HG02763 (cell line): ENCODE results near the gene PRKACG.
"Not testable (repeated sequence)": the region's sequence is repeated elsewhere in the genome, so short reads cannot be mapped to it uniquely, and the experiment has no call there.

Source experiments
- ATAC-seq: cut with Tn5 transposase; IDR thresholded peaks from one replicate; pipeline ENCODE4 v1.9.1; 2021; ENCODE audit warnings: mild to moderate bottlenecking, moderate library complexity; ENCODE audit not compliant: unreplicated experiment

Gene PRKACG

DNA sequence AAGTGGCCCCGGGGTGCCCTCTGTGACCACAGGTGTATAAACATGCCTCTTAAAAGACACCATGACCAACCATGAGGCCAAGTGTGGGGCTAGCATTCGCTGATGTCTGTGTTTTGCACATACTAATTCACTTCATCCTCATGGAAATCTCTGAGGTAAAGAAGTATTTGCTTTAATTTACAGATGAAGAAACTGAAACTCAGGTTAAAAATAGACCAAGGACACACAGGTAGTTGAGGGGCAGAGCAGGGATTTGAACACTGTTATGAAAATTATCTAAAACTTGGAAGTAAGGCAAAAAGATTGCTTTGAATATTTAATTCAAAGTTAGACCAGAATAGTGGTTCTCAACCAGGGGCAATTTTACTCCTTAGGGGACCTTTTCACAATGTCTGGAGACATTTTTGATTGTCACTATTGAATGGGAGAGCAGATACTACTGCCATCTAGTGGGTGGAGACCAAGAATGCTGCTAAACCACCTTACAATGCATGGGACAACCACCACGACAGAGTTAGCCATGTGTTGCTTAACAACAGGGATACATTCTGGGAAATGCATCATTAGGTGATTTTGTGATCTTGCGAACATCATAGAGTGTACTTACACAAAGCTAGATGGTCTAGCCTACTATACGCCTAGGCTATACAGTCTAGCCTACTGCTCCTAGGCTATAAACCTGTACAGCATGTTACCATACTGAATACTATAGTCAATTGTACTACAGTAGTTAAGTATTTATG lies 13.6 kb upstream of the PRKACG start:
- ATAC-seq, result peak; percentile 58

DNA sequence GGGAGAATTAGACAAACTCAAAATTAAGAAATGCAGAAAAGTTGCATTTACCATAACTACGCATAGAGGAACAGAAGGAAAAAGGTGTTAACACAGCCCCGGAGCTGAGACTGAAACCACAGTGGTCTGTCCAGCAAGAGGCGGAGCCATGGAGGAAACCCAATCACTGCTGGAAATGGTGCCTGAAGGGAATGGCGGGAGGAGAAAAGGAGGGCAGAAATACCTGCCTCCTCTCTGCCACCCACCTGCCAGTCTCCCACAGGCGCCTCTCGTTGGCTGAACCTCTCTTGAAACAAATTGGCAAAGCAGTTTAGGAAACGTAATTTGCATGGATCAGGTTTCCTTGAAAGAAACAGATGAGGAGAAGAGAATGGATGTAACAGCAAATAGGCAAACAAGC lies 9.7 kb upstream of the PRKACG start:
- ATAC-seq, result no peak

DNA sequence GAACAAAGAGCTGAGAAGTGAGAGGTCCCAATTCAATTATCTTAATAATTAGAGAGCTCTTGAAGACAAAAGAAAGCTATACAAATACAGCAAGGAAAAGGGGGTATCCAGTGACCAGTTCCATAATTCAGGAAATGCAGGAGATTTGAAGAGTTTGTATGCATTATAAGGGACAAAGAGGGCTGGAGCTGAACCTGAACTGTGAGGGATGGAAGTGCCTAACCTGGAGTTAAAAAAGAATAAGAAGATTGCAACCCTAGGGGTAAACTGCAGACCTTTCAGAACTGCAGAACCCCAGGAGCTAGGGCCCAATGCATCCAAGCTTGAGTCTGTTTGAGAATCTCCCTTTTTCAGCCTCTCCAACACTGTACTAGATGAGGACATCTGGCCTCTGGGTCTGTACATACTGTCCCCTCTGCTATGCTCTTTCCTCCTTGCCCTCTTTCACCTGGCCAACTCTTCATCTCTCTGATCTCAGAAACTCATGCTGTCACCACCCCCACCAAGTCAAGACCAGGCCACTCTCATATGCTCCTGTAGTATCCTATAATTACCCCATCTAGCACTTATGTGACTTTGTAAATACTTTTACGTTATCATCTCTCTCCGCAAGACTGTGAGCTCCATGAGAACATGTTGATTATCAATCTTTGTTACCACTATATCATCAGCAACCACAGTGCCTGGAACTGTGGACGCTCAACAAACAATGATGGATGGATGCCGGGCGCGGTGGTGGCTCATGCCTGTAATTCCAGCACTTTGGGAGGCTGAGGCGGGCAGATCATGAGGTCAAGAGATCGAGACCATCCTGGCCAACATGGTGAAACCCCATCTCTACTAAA lies 6.6 kb upstream of the PRKACG start:
- ATAC-seq, result no peak

DNA sequence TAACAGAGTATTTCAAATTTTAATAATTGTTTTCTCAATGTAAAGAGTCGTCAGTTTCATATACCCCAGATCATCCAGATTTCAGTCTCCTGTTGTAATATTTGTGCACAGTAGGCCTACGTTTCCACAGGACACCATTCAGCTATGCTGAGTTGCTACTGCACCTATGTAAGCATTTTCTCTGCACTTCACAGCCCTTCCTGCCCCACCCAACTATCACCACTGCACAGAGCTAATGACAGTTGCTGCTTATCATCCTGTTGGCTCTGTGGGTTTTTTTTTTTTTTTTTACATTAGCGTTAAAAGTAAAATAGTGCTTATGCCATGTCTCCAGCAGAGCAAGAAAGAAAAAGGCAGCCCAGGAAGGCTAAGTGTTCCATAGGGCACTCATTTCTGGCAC lies 5.9 kb upstream of the PRKACG start:
- no peak for ATAC-seq

DNA sequence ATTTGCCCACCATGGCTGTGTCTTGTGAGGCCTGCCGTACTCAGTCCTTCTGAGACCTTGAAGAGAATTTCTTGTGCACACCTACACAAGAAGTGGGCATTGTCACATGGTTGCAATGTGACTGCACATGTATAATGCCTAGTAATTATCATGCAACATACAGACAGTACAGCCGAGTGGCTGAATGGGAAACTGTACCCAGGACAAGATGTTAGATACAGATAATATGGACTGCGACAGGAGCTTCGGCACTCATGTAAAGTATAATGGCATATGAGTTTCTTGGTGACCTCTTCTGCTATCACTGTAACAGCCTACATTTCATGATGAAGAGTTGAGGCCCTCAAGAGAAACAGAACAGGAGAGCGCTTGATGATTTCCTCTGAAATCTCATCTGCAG lies 4.8 kb upstream of the PRKACG start:
- no peak for ATAC-seq

DNA sequence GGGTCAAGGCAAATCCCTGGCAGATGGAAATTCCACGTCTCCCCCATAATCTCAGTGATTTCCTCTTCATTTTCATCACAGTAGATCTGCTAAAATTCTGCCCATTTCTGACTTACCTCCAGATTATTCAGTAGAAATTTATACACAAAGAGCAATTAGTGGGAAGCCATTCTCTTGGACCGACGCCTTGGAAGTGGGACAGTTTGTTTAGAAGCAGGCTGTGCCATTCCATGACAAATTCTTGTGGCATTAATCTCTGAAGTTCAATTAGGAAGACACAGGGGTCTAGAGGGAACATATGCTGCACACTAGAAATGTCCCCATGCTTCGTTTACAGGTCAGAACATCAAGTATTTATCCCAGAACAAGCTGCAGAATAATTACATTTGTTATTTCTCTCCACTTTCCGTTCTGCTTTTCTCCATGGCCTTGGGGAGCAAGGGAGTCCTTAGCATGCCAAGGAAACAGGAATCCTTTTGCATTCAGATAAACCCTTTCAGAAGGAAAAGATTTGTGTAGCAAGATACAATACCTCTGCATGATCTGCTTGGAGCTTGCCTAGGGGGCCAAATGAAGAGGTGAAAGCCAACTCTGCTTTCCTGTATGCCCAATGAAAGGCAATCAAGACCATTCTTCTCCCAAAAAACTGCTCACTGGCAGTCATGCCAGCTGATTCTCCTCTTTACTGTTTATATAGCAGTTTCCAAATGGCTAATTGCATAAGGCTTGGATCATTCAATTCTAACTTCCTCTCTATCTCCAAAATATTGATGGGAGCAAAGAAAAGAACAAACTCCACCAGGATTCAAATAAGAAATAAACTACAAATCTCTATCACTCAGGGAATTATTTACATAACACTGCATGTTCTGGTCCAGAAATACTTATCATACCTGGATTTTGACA lies 2.5 kb upstream of the PRKACG start:
- no peak for ATAC-seq

DNA sequence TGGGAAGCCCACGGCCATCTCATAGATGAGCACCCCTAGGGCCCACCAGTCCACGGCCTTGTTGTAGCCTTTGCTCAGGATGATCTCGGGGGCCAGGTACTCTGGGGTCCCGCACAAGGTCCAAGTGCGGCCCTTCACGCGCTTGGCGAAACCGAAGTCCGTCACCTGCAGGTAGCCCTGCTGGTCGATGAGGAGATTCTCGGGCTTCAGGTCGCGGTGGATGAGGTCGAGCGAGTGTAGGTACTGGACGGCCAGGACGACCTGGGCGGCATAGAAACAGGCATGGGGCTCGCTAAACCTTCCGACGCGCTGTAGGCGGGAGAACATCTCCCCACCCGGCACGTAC lies 558 bp downstream of the PRKACG start:
- no peak for ATAC-seq

DNA sequence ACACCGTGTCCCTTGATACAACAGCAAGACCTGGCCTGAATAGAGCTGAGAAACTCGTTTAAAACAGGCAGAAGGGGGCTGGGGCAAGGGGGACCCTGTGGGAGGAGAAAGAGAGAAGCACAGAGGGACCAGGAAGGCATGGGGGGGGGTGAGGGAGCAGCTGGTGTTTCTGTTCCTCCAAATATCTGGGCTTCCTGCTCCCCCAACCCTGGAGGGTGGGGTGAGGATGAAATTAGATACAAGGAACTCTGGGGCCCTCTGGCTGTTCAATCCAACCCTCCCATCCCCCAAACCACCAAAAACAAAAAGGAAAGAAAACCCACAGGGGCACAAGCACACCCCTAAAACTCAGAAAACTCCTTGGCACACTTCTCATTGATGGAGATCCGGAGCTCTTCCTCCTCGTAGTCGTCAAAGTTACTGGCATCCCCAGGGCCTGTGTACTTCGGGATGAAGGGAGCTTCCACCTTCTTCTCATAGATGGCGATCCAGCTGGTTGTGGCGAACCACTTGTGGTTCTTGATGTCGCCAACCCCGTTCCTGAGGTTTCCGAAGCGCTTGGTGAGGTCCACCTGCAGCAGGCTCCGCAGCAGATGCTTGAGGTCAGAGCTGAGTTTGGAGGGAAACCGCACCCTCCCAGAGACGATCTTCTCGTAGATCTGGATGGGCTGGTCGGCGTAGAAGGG lies 1.1 kb downstream of the PRKACG start:
- no peak for ATAC-seq

DNA sequence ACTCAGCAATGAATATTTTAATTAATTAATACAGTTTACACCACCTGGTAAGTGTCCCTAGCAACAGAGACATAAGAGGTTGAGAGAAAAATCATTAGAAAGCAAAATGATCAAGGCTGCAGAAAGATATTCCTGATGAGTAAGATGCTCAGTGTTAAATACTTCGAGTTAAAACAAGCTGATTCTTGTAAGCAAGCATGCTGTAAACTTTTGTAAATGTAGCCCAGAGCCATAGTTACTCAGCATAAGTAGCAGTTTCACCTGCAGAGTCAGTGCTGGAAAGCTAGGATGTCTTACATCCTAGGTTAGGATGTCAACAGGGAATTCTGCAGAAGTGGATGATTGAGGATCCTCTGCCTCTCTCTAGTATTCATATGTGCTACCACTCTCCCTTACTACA lies 4.2 kb downstream of the PRKACG start:
- no peak for ATAC-seq

DNA sequence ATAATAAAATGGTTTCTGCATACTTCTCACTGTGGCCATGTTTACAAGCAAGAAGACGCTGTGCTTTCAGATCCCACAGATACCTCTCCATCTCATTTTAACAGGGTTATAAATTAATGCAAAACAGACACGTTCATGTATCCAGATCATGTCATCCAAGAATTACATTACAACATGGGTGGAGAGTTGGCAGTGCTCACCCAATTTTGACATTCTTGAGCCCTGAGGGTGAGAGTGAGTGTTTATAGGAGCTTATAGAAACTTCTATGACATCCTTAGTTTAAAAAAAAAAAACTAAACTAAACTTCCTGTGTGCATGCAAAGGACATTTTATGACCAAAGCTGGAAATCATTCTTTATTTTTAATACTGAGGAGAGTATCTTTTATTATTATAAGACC lies 9.1 kb downstream of the PRKACG start:
- ATAC-seq, result no peak

DNA sequence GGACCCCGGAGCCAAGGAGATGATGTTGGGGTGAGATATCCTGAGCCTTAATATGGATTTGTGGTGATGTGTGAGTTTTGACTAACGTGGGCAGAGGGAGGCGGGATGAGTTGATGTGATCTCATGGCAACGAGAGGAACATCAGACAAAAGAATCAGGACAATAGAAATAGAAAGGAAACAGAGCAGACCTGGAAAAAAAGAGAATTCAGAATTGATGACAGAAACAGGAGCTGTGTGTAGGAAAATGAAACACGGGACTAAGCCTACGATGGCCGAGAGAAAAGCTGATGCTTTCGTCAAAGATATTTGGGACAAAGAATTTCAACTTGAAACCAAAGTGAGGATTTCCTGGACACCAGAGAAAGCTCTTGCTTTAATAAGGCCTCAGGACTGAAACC lies 10.9 kb downstream of the PRKACG start:
- no peak for ATAC-seq

DNA sequence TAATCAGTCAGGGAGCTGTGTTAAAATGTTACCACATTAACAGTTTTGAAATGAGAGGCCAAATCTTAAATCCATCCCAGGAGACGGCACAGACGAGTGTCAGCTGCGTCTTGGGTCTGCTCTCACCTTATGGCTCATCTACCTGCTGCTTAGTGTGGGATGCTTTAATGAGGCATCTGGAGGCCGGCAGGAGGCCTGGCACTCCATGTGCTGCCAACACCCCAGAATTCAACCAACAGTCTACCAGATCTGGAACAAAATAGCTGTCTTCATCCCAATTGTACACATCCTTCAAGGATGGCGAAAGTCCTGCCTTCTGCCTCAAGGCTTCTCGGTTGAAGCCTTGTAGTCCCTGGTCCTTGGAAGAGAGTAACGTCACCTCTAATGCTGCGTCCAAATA lies 12.0 kb downstream of the PRKACG start:
- no peak for ATAC-seq

DNA sequence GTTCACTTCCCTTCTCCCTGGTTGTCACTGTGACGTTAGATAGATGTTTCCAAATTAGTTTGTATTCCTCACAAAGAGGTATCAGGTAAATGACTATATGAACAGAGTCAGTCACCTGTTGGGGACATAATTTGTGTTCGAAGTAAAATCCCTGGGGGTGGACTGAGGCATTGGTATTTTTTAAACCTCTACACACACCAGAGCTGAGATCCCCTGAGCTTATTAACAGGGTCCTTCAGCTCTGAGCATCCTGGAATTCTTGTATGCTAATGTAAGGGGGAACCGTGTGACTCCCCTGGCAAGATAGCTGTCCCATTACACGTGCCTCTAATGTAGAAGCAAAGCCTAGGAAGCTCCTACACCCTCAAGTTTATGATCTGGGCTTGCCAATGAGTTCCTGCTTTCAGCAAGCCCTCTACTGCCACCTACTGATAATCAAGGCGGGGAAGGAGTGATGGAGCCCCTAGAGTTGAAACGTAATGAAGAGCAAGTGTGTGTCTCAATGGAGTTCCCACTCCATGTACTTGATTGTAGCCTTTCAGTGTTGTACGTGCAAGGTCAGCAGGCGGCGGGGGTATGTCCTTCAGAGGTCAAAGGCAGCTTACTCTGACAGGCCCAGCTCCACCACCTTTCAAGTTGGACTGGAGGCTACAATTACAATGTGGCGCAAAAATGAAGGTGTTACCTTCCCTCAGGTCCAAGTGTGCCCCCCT lies 14.4 kb downstream of the PRKACG start:
- peak; percentile 84 for ATAC-seq

DNA sequence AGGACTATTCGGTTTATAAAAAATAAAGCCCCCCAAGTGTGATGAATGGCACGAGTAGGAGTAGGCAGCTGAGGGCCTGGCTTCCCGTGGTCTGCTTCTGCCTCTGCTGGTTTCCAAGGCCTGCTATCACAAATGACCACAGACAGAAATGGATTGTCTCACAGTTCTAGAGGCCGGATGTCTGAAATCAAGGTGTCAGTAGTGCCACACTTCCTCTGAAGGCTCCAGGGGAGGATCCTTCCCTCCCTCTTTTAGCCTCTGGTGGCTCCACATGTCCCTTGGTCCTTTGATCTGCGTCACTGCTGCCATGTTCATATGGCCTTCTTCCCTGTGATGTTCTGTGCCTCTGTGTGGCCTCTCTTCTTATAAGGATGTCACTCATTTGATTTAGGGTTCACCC lies 15.1 kb downstream of the PRKACG start:
- ATAC-seq, result no peak

DNA sequence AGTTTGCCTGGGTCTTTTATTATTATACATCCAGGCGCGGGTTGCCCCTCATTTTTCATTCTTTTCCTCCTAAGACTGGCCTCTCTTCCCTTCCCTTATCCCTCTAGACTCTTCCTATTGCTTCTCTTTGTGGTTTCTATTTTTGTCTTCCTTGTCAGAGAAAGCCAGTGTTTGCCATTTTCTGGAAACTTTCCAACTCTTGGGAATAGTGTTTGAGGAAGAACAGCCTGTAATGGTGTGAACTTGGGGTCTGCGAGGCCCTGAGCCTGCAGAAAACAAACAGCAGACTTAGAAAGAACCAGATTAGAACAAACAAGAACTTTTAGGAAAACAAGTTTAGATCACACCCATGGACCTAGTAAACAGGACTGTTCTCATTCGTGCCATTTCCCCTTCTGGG lies 15.5 kb downstream of the PRKACG start:
- ATAC-seq, result no peak

DNA sequence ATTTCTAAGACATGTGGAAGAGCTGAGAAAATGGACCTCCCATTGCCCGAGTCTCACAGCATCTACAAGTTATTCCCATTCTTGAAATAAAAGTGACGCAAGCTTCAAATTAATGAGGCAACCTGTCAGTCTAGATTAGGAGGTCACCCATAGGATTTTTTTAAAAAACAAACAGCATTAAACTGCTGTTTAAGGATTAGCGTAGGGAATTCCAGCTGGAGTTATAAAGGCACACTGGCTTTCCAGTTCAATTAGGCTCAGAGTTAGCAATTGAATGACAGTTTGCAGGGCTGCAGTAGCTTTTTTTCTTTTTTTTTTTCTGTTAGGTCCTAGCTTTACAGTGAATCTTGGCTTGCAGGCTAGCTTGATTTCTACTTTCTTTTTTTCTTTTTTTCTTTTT lies 16.2 kb downstream of the PRKACG start:
- no peak for ATAC-seq

DNA sequence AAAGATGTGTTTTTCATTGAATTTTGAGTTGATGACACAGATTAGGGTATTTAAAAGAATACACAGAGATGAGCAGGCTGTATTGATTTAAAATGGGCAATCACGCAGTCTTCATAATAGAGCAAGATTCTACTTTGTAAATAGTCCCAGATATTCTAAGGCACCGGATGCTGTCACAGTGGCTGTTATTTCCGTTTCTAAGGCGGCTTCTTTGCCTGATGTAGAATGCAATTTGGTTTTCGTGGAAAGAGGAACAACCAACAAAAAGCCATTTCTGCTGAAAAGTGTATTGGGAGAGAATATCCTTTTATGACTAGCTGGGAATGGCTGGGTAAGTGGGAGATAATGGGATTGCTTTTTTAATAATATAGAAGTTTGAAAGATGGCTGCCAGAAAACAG lies 17.5 kb downstream of the PRKACG start:
- no peak for ATAC-seq

DNA sequence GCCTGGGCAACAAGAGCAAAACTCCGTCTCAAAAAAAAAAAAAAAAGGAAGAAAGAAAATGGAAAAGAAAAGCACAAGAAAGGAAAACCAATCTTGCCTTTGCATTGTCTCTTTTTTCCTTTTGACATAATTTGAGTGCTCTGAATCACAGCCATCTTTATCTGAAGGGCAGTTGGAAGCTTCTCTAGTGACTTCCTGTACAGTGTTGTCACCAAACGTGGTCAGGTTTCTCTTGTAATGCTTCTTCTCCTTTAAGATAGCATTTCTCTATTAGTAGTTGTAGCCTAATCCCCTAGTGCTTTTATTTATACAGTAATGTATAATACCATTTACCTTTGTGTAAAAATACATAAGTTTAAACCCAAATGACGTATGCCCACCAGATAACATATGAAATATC lies 18.1 kb downstream of the PRKACG start:
- ATAC-seq, result no peak

DNA sequence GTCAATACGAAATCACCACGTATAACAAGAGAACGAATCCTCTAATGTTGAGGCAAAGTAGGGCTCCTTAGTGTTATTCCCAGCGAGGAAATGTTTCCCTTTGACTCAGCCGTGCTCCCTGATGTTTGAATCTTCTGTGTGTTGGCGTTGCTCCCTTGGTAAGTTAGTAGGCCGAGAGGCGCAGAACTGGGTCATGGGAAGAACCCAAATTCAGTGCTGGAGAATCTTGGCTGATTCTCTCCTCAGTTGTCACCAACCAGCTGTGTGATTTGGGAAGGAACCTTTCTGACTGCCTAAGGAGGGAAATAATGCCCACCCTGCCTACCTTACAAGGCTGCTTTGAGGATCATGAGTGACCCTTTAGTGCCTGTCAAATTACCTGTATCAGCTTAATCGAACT lies 22.5 kb downstream of the PRKACG start:
- no peak for ATAC-seq

DNA sequence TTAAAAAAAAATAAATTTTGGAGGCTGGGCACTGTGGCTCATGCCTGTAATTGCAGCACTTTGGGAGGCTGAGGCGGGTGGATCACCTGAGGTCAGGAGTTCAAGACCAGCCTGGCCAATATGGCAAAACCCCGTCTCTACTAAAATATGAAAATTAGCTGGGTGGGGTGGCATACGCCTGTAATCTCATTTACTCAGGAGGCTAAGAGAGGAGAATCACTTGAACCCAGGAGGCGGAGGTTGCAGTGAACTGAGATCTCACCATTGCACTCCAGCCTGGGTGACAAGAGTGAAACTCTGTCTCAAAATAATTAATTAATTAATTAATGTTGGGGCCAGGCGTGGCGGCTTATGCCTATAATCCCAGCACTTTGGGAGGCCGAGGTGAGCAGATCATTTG lies 27.0 kb downstream of the PRKACG start:
- ATAC-seq, result not testable (repeated sequence)
